Activated naive CD4-positive, alpha-beta T cell treated with anti-CD3 and anti-CD28 coated beads, Interleukin-2, amount 10 ng/mL, durations not matched to agents 7 days and 5 days (primary cell): Measurements from ENCODE around the gene TSPAN16.
A peak's percentile ranks its signal among the peaks of the same experiment; 100 is the strongest.

Experiments
- CTCF ChIA-PET: fragments of 350-600 bp; sonication (Branson Sonifier 250); formaldehyde crosslinking; loops from one replicate; lab custom pipeline; 2021; ENCODE audit warnings: antibody characterized with exemption; lab: Charles Lee
- DNase-seq: peaks from one replicate; pipeline ENCODE4 v3.0.0-alpha.2; 2020
- H3K27ac Mint-ChIP-seq: one replicate; pipeline ENCODE4 v1.8.0; 2021; ENCODE audit warnings: mild to moderate bottlenecking, moderate library complexity, mixed read lengths
- H3K27me3 Mint-ChIP-seq: one replicate; pipeline ENCODE4 v1.8.0; 2021; ENCODE audit warnings: mild to moderate bottlenecking, mixed read lengths
- H3K36me3 Mint-ChIP-seq: one replicate; pipeline ENCODE4 v1.8.0; 2021; ENCODE audit warnings: mixed read lengths
- H3K4me1 Mint-ChIP-seq: one replicate; pipeline ENCODE4 v1.8.0; 2021; ENCODE audit warnings: mixed read lengths
- H3K4me3 Mint-ChIP-seq: one replicate; pipeline ENCODE4 v1.8.0; 2021; ENCODE audit warnings: mild to moderate bottlenecking, moderate library complexity, mixed read lengths
- H3K9me3 Mint-ChIP-seq: one replicate; pipeline ENCODE4 v1.8.0; 2021; ENCODE audit warnings: mixed read lengths

The TSPAN16 gene

DNA sequence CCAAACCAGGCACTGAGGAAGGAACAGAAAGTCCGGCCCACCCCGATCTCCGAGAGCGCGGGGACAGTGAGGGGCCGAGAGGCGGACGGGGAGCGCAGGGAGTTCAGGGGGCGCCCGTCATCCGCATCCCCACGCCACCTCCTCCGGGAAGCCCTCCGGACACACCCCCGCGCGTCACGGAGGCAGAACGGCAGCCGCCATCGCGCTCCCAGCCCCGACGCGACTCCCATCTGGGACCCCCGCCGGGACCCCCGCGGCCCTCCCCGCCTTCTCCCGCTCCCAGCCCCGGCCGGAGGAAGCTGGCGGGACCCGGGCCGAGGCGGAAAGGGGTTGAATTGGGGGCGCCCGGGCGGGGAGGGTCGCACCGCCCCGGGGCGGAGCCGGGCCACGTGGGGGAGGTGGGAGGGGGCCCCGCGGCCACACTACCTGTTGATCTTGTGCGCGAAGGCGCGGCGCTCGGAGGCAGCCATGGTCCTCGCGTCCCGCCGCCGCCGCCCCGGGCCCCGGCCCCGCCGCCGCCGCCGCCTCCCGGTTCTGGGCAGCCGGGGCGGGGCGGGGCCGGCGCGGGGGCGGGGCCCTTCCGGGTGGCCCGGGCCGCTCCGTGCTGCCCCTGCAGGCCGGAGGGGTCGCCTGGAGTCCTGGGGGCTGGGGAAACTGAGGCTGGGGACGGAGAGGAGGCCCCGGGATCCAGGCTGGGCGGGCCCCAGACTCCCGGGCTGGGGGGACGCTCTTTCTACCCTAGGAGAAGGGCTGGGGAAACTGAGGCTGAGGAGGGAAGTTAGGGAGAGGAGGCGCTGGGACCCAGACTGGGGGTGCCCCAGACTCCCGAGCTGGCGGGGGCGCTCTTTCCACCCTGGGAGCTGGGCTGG lies 33.8 kb upstream of the TSPAN16 start, which contains the start of gene DOCK6:
Gene DOCK6, minus strand, starts transcription at position 554 of the 869 bp plus-strand sequence. Its CDS starts 84 bp downstream, at position 470.
- peaks cover 3% of the 10 kb centered on the region for H3K4me1 Mint-ChIP-seq
- H3K27ac Mint-ChIP-seq, result peak within 1 kb of the TSS; percentile 37
- CTCF ChIA-PET, result interaction anchor here (1.1 kb wide), 1 partner anchor 20 kb away, joined by 3 read pairs; no protein-coding TSS in a partner anchor
- peak; percentile 28 for DNase-seq
- H3K27me3 Mint-ChIP-seq, result peaks cover 83% of the 10 kb centered on the region
- no peaks in the 10 kb centered on the region for H3K36me3 Mint-ChIP-seq
- peak within 1 kb of the TSS; percentile 35 for H3K4me3 Mint-ChIP-seq
- no peaks in the 10 kb centered on the region for H3K9me3 Mint-ChIP-seq

DNA sequence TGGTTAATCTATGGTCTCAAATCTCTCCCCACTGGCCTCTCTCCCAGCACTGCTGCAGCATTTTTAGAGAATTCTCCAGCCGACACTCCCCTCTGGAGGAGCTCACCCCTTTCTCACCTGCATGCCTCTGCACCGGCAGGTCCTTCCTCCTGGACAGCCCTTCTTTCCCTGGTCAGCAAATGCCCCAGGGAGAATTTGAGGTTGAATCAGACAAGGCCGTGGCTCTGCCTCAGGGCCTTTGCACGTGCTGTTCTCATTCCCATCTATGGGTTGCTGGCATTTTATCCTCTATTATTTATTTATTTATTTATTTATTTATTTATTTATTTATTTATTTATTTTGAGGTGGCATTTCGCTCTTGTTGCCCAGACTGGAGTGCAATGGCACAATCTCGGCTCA lies 32.2 kb upstream of the TSPAN16 start:
- H3K4me1 Mint-ChIP-seq, result peaks cover 3% of the 10 kb centered on the region
- CTCF ChIA-PET, result no interaction called here
- no peak overlapping the region for H3K4me3 Mint-ChIP-seq
- H3K27ac Mint-ChIP-seq, result no peak overlapping the region
- no peak for DNase-seq
- H3K36me3 Mint-ChIP-seq, result no peaks in the 10 kb centered on the region
- H3K9me3 Mint-ChIP-seq, result no peaks in the 10 kb centered on the region
- H3K27me3 Mint-ChIP-seq, result peaks cover 92% of the 10 kb centered on the region

DNA sequence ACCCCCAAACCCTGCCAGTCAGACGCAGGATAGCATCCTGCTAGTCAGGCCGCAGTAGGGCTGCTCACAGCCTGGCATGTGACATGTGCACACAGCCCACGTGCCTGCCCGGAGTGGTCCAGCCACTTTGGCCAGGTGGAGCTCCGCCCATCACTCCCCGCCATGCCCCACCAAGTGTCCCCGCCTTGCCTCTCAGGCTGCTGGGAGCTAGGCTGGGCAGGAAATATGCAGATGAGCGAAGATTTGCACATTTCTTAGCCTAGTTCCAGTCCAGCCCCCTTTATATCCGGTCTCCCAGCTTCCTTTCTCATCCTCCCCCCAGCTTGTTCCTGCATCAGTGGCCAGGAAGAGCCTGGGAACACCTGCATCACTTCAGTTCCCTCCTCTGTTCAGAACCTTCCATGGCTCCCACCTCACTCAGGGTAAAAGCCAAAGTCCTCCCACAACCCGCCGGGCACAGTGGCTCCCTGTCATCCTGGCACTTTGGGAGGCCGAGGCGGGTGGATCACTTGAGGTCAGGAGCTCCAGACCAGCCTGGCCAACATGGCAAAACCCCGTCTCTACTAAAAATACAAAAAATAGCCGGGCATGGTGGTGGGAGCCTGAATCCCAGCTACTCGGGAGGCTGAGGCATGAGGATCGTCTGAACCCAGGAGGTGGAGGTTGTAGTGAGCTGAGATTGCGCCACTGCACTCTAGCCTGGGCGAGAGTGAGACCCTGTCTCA lies 31.3 kb upstream of the TSPAN16 start:
- Mint-ChIP-seq H3K36me3 (no peaks in the 10 kb centered on the region), H3K9me3 (no peaks in the 10 kb centered on the region), H3K4me3 (no peak overlapping the region), H3K27me3 (peaks cover 97% of the 10 kb centered on the region), H3K4me1 (peaks cover 3% of the 10 kb centered on the region), H3K27ac (no peak overlapping the region)
- CTCF ChIA-PET, result no interaction called here
- no peak for DNase-seq

DNA sequence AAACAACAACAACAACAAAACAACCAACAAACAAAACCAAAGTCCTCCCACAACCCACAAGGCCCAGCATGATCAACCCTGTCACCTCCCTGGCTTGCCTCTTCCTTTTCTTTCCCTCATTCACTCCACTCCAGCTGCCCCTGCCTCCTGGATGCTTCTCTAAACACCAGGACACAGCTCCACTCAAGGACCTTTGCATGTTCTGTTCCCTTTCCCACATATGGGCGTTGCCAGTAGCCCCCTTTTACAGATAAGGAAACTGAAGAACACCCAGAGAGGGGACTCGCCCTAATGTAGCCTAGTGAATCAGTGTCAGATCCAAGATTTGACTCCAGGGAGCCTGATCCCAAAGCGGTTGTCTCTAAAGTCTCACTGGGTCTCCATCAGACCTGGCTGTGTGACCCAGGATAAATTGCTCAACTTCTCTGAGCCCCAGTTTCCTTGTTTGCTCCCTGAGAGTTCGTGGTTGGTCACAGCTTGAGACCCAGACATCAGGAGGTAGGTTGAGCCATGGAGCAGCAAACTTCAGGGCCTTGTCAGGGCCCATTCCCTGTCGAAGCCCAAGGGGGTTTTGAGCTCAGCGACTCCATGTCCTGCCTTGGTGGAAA lies 30.7 kb upstream of the TSPAN16 start:
- CTCF ChIA-PET, result interaction anchor here (0.9 kb wide), 1 partner anchor 21 kb away, joined by 3 read pairs; no protein-coding TSS in a partner anchor
- peaks cover 3% of the 10 kb centered on the region for H3K4me1 Mint-ChIP-seq
- H3K27ac Mint-ChIP-seq, result no peak overlapping the region
- DNase-seq, result no peak
- H3K4me3 Mint-ChIP-seq, result no peak overlapping the region
- H3K27me3 Mint-ChIP-seq, result peaks cover 98% of the 10 kb centered on the region
- no peaks in the 10 kb centered on the region for H3K9me3 Mint-ChIP-seq
- no peaks in the 10 kb centered on the region for H3K36me3 Mint-ChIP-seq

DNA sequence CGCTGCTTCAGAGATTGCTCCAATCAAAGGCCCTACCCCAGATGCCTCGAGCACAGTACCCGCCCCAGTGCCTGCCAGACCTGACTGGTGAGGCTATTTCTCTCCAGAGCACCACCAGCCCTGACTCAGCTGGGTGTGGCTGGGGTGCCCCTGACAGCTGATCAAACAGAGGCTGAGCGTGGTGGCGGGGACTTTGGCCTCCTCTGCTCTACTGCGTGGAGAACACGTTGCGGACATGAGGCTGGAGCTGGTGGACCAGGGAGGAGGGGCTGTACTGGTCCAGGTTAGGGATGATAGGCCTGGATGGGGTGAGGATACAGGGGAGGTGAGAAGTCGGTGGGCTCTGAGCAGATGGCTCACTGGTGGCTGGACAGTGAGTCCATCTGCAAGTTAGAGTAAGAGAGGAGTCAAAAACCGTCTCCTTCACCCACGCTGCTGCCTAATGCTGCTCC lies 30.1 kb upstream of the TSPAN16 start:
- DNase-seq, result no peak
- H3K27me3 Mint-ChIP-seq, result peaks cover 98% of the 10 kb centered on the region

DNA sequence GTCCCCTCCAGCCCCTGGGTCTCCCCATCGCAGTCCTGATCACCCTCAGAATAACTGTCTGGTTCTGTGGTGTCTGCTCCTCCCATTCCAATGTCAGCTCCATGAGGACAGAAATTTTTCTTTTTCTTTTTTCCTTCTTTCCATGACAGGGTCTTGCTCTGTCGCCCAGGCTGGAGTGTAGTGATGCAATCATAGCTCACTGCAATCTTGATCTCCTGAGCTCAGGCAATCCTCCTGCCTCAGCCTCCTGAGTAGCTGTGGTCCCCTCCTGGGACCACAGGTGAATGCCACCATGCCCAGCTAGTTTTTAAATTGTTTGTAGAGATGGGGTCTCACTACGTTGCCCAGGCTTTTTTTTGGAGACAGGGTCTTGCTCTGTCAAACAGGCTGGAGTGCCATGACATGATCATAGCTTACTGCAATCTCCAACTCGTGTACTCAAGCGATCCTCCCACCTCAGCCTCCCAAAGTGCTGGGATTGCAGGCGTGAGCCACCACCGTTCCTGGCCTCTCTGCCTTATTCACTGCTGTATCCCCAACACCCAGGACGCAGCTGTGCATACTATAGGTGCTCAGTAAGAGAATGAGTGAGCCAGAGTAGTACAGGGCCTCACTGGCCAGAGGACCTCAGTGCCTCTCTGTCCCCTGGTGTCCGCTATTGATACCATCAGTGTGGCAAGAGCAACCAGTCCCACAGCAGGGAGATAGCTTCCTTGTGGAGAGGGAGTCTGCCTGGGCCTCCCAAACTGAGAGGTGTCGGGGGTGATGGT lies 28.5 kb upstream of the TSPAN16 start:
- H3K9me3 Mint-ChIP-seq, result no peaks in the 10 kb centered on the region
- CTCF ChIA-PET, result interaction anchor here (1.1 kb wide), 1 partner anchor 20 kb away, joined by 3 read pairs; no protein-coding TSS in a partner anchor
- H3K36me3 Mint-ChIP-seq, result no peaks in the 10 kb centered on the region
- H3K4me3 Mint-ChIP-seq, result no peak overlapping the region
- peaks cover 100% of the 10 kb centered on the region for H3K27me3 Mint-ChIP-seq
- peaks cover 3% of the 10 kb centered on the region for H3K4me1 Mint-ChIP-seq
- no peak for DNase-seq
- H3K27ac Mint-ChIP-seq, result no peak overlapping the region

More for the DNA sequence above, 30.1 kb upstream of the TSPAN16 start:
- Mint-ChIP-seq H3K36me3 (no peaks in the 10 kb centered on the region), H3K4me1 (peaks cover 3% of the 10 kb centered on the region), H3K4me3 (no peak overlapping the region), H3K27ac (no peak overlapping the region), H3K9me3 (no peaks in the 10 kb centered on the region)
- CTCF ChIA-PET, result interaction anchor here (0.9 kb wide), 2 partner anchors 21 to 36 kb away, joined by 3 read pairs; no protein-coding TSS in a partner anchor

DNA sequence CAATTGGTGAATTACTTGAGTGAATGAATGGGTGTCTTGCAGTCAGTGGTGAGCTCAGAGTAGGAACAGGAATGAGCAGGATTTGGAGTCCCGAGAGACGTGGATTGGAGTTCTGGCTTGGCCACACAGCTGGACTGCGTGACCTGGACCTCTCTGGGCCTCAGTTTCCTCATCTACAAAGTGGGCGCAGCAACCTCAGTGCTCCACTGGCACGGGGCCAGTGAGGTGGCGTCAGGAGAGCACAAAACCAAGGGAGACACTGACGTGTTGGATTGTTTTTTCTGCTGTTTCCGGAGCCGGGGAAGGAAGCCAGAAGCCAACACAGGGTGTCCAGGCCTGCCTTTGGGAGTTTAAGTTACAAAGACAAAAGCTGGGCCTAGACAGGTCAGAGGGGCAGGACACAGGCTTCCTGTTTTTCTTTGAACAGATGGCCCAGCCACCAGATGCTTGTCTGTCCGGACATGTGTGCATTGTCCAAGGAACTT lies 27.1 kb upstream of the TSPAN16 start:
- H3K9me3 Mint-ChIP-seq, result no peaks in the 10 kb centered on the region
- H3K27ac Mint-ChIP-seq, result no peak overlapping the region
- DNase-seq, result no peak
- H3K4me1 Mint-ChIP-seq, result no peaks in the 10 kb centered on the region
- CTCF ChIA-PET, result interaction anchor here (0.6 kb wide), 1 partner anchor 109 kb away, joined by 3 read pairs; no protein-coding TSS in a partner anchor
- peaks cover 100% of the 10 kb centered on the region for H3K27me3 Mint-ChIP-seq
- H3K4me3 Mint-ChIP-seq, result no peak overlapping the region
- H3K36me3 Mint-ChIP-seq, result no peaks in the 10 kb centered on the region

DNA sequence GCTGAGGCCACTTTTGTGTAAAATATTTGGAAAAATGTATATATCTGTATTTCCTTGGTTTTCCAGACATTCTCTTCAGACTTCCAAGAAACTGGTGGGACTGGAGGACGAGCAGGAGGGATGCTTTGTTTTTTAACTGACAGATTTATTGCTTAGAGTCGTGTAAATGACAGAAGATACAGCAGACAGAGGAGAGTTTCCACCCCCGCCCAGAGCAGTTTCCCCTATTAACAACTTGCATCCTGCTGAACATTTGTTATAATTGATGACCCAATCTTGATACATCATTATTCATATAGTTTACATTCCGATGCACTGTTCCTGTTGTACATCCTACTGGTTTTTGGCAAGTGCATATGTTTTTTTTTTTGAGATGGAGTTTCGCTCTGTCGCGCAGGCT lies 26.6 kb upstream of the TSPAN16 start:
- Mint-ChIP-seq H3K9me3 (no peaks in the 10 kb centered on the region), H3K27ac (peak overlapping the region; percentile 12), H3K36me3 (no peaks in the 10 kb centered on the region), H3K27me3 (peaks cover 100% of the 10 kb centered on the region), H3K4me3 (no peak overlapping the region), H3K4me1 (no peaks in the 10 kb centered on the region)
- CTCF ChIA-PET, result no interaction called here
- no peak for DNase-seq

DNA sequence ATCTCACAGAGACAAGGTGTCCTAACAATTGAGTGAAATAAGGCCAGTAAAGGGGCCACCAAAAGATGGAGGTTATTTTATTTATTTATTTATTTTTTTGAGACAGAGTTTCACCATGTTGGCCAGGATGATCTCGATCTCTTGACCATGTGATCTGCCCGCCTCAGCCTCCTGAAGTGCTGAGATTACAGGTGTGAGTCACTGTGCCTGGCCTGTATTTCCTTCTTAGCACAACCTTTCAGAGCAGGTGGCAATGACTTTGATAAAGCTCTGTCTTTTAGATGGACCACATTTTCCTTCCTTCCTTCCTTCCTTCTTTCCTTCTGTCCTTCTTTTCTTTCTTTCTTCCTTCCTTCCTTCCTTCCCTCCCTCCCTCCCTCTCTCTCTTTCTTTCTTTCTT lies 22.7 kb upstream of the TSPAN16 start:
- Mint-ChIP-seq H3K36me3 (no peaks in the 10 kb centered on the region), H3K27ac (no peak overlapping the region), H3K27me3 (peaks cover 98% of the 10 kb centered on the region), H3K4me3 (no peak overlapping the region), H3K4me1 (no peaks in the 10 kb centered on the region), H3K9me3 (peaks cover 9% of the 10 kb centered on the region)
- no peak for DNase-seq
- CTCF ChIA-PET, result no interaction called here

DNA sequence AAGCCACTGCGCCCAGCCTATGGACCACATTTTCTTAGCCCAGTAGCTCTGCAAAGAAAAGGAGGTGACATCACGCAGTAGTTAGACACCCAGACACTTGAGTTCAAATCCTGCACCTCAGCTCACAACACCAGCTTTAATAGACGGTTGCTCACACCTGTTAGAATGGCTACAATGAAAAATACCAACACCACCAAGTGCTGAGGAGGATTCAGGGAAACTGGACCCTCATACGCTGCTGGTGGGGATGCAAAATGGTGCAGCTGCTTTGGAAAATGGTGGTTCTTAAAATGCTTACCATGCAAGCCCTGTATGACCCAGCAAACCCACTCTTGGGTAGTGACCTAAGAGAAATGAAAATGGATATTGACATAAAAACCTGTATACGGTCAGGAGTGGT lies 22.0 kb upstream of the TSPAN16 start:
- CTCF ChIA-PET, result no interaction called here
- Mint-ChIP-seq H3K27me3 (peaks cover 98% of the 10 kb centered on the region), H3K4me1 (no peaks in the 10 kb centered on the region), H3K27ac (no peak overlapping the region), H3K36me3 (no peaks in the 10 kb centered on the region), H3K9me3 (peaks cover 9% of the 10 kb centered on the region), H3K4me3 (no peak overlapping the region)
- DNase-seq, result no peak

DNA sequence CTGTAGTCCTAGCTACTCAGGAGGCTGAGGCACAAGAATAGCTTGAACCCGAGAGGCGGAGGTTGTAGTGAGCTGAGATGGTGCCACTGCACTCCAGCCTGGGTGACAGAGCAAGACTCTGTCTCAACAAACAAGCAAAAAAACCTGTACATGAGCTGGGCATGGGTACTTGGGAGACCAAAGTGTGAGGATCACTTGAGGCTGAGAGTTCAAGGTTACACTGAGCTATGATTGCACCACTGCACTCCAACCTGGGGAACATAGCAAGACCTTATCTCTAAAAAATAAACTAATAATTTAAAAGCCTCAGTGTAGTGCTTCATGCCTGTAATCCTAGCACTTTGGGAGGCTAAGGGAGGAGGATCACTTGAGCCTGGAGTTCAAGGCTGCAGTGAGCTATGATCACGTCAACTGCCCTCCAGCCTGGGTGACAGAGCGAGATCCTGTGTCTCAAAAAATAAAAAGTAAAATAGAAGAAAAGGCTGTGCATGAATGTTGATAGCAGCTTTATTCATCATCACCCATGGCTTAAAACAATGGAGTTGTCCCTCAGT lies 21.4 kb upstream of the TSPAN16 start:
- peaks cover 6% of the 10 kb centered on the region for H3K4me1 Mint-ChIP-seq
- no peak overlapping the region for H3K4me3 Mint-ChIP-seq
- DNase-seq, result no peak
- H3K36me3 Mint-ChIP-seq, result no peaks in the 10 kb centered on the region
- CTCF ChIA-PET, result no interaction called here
- H3K27ac Mint-ChIP-seq, result no peak overlapping the region
- peaks cover 97% of the 10 kb centered on the region for H3K27me3 Mint-ChIP-seq
- H3K9me3 Mint-ChIP-seq, result peaks cover 14% of the 10 kb centered on the region

DNA sequence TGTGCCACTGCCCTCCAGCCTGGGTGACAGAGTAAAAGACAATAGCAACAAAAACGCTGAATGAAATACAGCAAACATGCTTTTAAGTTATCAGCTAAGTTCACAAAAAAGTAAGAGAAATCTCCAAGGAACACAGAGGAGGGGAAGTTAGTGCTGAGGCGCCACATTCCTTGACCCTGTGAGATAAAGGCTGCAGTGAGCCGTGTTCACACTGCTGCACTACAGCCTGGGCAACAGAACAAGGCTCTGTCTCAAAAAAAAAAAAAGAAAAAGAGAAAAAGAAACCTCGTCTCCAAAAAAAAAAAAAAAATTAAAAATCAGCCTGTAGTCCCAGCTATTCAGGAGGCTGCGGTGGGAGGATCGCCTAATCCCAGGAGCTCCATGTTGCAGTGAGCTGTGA lies 17.3 kb upstream of the TSPAN16 start:
- Mint-ChIP-seq H3K4me3 (no peak overlapping the region), H3K9me3 (peaks cover 16% of the 10 kb centered on the region), H3K27ac (no peak overlapping the region), H3K36me3 (no peaks in the 10 kb centered on the region), H3K27me3 (peaks cover 97% of the 10 kb centered on the region), H3K4me1 (peaks cover 21% of the 10 kb centered on the region)
- CTCF ChIA-PET, result no interaction called here
- no peak for DNase-seq
